HG03571 (cell line): ENCODE data around the gene PPP1R3E.
A peak's percentile ranks its signal among the peaks of the same experiment; 100 is the strongest.

Experiments
- ATAC-seq: cut with Tn5 transposase; IDR thresholded peaks from one replicate; pipeline ENCODE4 v1.9.1; 2021; ENCODE audit not compliant: unreplicated experiment

Gene PPP1R3E

DNA sequence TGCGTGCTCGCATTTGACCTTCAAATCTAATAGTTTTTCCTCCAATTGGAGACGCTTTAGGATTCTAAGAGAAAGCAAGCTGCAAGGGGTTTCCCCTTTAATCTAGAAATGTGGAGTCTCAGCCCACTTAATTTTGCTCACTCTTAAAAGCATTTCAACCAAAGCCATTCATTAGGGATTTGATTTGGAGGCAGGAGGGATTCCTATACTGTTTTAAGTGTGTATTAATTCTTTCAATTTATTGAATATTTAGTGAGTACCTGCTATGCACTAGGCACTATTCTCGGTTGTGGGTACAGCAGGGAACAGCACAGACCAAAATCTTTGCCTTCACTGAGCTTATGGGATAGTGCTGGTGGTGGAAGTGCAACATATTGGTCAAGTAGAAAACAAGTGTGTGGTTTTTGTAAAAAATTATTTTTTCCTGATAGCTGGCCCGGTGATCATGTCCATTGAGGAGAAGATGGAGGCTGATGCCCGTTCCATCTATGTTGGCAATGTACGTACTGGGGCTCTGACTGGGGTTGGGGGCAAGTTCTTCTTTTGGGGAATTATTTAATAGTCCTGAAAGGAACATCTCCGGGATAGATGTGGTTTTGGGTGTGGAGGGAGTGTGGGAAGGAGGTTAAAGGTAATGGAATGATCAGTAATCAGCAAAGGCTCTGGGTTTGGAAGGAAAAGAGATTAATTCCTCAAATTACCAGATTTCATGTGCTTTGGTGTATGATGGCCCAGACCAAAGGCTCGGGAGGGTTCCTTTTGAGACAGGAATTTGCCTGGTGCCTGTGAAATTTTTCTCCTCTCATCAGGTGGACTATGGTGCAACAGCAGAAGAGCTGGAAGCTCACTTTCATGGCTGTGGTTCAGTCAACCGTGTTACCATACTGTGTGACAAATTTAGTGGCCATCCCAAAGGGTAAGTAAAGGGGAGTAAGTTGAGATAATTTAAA is 20.2 kb upstream of the PPP1R3E start:
- no peak for ATAC-seq

DNA sequence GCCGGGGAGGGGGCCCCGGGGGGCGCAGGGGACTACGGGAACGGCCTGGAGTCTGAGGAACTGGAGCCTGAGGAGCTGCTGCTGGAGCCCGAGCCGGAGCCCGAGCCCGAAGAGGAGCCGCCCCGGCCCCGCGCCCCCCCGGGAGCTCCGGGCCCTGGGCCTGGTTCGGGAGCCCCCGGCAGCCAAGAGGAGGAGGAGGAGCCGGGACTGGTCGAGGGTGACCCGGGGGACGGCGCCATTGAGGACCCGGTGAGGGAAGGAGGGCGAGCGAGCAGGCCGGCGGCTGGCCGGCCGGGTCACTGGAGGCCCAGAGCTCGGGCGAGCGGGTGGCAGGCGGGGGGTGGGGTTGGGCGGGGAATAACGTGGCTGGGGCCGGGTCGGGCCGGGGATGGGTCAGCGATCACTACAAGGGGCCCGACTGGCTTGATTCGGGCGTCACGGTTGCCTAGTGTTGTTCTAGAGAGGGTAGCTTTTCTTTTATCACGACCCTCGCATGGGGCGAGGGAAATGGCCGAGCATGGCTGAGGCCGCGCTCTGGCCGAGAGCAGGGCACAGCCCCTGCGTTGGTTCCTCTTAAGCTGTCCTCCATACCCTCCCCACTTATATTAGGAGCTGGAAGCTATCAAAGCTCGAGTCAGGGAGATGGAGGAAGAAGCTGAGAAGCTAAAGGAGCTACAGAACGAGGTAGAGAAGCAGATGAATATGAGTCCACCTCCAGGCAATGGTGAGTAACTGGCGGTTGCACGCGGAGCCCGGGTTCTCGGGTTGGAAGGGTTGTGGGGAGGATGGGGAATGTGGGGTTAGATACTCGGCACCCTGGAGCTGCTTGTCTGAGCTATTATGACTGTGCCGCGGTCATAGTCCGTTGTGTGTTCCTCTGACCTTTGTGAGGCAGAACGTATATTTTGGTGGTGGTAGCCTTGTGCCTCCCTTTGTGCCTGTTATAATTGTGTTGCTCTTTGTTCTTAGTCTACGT is 19.2 kb upstream of the PPP1R3E start:
- peak; percentile 12 for ATAC-seq

DNA sequence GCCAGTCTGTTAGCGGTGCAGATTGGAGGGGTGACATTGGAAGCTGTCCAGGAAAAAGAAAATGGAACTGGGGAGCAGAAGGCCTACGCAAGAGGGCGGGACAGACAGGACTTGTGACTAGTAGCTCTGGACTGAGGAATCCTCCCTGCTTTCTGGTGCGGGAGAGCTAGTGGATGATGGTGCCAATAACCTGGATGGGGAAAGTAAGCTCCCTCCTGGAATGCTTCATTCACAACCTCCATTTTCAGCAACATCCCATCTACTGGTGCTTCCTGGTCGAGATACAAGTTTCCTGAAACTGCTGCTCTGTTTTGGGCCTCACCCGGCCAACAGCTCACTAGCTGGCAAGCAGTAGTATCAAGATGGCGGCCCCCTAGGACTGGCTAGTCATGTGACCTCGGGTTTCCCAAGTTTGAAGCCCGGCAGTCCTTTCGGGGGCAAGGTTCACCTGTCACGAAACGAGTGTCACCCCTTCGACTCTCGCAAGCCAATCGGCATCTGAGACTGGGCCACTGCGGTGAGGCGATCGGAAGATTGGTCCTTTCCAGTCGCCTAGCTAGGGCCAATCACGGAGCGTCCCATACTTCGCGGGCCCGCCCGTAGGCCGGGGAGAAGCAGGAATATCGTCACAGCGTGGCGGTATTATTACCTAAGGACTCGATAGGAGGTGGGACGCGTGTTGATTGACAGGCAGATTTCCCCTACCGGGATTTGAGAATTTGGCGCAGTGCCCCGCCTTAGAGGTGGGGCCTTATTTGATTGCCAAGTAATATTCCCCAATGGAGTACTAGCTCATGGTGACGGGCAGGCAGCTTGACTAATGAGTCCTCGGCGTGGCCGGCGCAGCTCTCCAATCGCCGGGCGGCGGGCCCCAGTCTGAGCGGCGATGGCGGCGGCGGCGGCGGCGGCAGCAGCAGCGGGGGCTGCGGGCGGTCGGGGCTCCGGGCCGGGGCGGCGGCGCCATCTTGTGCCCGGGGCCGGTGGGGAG is 18.2 kb upstream of the PPP1R3E start, which contains the start of gene PABPN1:
Gene PABPN1, plus strand, starts transcription at position 874 of the 988 bp plus-strand sequence. Its CDS starts 13 bp downstream, at position 887.
- peak; percentile 90 for ATAC-seq

DNA sequence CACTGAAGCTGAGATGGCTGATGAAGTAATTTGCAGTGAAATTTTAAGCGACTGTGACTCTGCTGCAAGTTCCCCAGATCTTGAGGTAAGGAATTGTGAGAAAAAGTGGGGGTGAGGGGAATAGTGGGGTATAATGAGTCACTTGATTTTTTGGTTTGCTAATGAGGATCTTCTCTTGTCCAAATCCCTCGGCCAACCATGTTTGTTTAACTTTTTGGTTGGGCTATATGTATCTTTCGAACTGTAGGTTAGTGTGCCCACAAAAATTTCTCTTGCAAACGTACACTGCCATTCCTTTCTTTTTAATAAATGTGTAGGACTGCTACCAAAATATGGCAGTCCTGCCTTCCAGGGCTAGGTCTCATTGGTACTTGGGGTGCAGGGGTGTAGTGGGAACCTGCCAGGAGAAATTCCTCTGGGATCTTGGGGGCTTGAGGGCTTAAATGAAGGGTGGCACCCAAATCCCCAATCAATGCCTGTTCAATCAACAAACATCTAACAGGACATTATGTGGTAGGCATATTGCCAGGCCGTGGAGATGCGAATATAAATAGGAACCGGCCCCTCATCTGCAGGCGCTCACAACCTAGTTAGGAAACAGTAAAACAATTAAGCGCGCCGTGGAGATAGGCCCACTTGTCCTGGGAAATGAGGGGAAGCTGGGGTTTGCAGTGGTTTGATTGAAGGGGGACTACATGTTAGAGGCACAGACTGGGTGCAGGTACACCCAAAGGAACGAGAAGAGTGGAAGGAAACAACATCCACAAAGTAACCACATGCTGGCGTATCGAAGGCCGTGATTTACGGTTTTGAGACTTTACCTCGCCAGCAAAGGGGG is 17.3 kb upstream of the PPP1R3E start:
- no peak for ATAC-seq

DNA sequence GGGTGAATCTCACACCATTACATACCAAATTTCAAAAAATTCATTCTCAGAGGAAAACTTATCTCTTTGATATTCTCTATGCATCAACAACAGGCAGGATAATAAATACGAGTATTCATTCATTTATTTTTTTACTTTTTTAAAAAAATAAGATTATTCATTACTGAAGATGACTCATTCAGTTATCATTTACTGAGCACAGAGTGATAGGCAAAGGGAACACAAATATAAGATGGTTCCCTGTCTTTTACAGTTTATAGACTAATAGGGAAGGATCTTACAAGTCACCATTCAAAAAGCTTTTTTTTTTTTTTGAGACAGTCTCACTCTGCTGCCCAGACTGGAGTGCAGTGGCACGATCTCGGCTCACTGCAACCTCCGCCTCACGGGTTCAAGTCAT is 13.6 kb upstream of the PPP1R3E start:
- ATAC-seq = no peak

DNA sequence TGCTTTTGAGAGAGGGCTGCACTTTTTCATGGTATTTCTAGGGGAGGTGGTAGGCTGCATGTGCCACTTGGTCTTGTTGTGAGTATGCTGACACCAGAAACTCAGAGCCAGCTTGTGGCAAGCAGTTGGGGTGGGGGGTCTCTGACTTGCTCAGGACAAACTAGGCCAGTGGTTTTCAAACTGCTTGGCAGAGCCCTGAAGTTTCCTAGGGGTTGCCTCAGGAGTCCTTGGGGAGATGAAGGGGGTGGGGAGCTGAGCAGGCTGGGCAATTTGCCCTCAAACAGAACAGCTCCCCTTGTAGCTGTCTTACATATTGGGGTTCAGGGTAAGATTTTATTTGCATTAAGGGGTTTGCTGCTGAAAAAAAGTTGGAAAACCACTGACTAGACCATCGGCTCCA is 7.9 kb upstream of the PPP1R3E start:
- ATAC-seq = no peak

DNA sequence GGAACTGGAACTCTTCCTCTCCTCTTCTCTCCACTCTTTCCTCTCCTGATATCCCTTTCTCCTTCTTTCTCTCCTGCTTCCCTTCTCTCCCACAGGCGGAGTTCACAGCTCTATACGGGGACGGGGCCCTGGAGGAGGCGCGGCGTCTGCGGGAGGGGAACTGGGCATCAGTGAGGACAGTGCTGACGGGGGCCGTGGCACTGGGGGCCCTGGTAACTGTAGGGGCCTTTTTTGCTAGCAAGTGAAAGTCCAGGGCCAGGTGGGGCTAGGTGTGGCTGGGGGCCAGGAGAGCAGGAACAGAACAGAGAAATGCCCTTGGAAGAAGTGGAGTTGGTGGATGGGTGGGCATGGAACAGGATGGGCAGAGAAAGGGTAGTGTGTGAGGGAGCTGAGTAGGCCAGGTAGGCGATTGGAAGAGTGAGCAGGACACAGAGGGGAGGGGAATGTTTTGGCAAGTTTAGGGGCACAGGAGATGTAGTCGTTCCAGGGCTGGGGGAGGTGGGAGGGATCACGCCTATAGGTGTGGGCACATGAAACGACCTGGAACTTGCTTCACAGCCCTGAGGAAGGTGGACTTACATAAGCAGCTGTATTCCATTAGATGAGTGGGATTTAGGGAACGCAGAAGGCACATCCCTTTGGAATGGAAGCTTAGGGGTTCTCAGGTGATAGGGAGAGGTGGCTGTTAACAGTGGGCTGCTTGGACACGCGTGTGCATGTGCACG is 6.2 kb upstream of the PPP1R3E start:
- no peak for ATAC-seq

DNA sequence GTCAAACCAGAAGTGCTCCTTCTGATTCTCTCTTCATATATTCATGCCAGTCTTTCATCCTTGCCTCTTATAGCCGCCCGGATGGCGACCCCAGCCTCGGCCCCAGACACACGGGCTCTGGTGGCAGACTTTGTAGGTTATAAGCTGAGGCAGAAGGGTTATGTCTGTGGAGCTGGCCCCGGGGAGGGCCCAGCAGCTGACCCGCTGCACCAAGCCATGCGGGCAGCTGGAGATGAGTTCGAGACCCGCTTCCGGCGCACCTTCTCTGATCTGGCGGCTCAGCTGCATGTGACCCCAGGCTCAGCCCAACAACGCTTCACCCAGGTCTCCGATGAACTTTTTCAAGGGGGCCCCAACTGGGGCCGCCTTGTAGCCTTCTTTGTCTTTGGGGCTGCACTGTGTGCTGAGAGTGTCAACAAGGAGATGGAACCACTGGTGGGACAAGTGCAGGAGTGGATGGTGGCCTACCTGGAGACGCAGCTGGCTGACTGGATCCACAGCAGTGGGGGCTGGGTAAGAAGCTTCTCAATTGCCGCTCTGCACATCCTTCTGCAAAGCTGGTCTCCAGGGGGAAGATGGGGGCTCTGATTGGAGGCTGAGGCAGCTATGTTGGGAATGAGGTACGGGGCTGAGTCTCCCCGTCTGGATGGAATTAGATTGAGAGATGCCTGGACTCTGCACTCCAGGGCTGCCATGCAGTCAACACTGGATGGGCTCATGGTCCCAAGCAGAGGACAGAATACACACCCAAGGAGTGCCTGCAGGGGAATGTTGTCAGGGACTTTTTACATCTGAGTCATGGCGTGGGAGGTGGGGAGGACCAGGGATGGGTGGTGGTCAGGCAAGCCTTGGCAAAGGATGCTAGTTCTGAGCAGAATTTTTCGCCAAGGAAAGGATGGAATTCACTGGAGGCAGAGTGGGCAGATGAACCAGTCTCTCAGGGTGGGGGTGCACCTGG is 5.3 kb upstream of the PPP1R3E start:
- ATAC-seq = no peak

DNA sequence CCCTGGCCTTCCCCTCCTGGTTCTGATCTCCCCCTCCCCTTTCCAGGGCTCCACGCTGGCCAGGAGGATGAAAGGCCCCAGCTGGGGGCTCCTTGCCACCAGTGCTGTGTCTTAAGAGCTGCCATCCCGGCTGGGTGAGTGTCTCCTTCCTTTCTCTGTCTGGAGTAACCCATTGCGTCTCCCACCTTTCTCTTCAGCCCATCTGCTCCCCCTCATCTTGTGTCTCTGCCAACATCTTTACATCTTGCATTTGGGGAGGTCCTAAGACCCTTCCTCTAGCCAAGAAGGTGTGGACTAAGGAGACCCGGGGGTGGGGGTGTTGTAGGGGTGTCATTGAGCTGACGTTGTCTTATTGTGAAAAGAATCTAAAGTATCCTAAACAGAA is 4.5 kb upstream of the PPP1R3E start:
- ATAC-seq = no peak

DNA sequence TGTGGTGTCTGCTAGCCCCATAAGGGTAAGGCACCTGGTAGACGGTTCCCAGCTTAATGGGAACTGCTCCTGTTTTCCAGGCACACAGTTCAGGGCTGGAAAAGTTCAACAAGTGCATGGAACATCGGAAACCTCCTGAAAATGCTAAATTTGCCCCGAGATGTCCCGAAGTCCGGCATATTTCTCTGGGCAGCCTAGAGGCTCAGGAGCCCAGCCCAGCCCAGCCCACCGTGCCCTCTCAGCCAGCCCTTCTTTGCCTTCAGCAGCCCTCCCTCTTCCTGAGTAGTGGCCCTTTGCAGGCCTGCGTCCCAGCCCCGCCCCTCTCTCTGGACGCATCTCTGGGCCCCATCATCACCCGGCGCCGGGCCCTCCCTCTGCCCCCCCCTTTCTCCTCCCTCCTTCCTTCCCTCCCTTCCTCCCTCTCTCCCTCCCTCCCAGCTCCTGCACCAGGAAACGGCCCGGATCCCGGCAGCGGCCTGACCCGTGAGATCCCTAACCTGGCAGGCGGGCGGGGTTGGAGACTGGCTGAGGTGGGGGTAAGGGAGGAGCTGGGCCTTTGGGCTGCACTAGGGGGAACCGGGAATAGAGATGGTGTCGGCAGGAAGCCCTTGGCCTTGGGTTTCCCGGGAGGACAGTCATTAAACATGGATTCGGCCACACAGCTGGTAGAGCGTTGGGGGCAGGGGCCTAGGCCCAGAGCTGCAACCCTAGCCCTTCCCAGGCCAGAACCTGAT is 3.9 kb upstream of the PPP1R3E start, which contains the start of gene BCL2L2:
Gene BCL2L2, plus strand, starts transcription at position 422 of the 734 bp plus-strand sequence. CDS start 935 bp downstream, outside the sequence.
- ATAC-seq = no peak

DNA sequence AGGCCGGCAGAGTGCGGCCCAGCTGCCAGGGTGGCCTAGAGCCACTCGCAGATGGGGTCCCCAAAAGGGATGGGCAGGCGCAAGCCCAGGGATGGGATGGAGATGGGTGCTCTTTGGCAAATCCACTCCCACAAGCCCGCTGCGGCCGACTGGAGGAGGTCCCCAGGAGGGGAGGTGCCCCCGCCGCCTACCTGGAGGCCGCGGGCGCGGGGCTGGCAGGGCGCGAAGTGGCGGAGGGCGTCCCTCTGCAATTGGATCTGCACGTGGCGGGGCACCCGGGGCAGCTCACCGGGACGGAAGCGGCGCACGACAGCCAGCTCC is 730 bp downstream of the PPP1R3E start:
- peak; percentile 12 for ATAC-seq

DNA sequence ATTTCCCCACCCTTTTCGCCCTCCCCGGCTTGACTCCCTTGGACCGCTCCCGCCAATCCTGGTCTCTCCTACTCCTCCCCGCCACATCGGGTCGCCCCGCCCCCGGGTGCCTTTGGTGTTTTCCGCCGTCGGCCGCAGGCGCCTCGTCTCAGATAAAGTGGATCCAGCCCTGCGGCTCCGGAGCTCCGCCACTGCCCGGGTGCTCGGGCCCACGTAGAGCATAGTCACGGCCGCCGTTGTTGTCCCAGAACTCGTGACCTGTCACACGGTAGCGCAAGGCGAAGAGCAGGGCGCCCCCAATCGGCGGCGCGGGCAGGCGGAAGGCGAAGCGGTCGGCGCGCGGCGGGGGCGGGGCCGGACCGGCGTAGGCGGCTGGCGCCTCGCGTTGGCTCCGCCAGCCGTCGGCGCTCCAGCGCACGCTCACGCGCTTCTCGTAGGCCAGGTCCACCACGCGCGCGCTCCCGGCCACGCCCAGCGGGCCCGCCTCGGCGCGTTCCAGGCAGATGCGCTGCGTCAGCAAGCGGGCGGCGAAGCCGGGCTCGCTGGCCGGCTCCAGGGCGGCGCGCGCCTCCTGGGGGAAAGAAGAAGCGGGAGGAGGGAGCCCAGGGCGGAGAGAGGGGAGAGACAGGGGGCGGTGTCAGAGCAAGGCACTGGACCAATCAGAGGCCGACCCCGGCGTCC is 1.2 kb downstream of the PPP1R3E start:
- ATAC-seq = peak; percentile 68

DNA sequence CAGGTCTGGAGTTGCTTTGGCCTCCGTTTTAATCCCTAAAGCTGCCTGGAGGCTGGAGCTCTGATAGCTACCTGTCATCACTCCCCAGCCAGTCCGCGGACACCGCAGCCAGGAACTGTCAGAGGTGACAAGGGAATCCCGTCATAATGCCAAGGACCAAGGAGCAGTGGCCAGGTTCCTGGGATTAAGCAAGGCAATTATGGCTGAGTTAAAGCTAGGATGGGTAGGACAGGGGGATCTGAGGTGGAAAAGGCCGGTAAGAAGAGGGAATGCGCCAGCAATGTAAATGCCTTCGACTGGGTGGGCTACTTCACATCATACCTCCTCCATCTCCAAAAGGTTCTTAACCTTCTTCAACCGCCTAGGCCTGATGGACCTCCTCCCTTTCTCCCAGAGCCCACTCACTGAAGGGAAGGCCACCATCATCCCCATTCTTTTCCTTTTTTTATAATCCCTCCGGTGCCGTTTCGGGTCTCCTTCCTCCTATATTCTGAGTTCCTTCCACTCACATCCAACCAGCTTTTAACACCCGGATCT is 1.9 kb downstream of the PPP1R3E start:
- no peak for ATAC-seq

DNA sequence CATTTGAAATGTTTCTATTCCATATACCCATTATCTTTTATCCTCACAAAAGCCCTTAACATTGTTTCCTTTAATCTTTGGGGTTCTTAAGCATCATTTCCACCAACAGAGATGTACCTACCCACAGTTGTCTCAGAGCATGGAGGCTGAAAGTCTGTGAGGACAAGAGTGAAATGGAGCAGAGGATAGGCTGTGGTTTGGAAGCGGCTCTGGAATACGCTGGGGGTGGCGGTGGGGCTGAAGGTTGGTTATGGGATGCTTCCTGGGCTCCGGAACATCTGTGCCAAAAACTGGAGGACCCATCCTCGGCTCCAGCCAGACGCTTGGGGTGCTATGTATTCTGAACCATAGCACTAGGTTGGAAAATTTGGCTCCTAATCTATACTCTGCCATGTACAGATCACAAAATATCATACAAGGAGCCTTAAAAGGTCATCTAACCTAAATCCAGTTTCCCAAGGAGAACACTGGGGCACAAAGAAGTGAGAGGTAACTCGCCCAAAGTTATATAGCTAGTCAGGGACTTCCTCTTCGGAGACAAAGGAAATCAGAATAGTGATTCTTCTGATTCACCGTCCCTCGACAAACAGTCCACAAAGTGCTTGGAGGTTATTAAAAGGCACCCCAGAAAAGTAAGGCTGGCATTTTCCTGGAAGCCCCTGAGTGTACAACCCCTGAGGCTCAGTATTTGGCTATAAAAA is 2.5 kb downstream of the PPP1R3E start:
- ATAC-seq = no peak

DNA sequence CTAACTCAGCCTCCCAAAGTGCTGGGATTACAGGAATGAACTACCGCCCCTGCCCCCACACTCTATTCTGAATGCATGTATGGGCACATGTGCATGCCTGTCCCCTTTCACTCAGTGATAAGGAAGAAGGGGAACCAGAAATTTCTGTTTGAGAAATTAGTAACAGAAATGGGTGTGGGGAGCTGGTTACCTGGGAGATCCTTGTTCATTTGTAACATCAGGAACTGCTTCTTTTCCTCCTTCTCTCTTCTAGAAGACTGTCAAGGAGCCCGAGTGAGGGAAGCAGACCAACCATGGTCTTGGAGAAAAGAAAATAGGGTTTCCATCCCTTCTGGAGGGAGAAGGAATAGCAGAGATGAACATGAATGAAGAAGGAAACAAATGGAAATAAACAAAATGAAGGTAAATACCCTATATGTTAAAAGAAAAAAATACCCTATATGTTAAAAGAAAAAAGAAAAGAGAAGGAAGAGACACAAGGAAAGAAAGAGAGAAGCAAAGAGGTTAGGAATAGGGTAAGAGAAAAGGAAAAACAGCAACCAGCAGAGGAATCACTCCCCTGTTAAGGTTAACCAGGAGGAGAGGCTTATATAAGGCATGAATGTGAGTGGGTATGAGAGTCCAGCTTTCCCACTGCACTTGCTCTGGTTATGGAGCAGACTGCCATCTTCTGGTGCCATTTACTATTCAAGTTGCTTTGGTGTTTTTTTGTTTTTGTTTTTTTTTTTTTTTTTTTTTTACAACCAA is 3.3 kb downstream of the PPP1R3E start:
- ATAC-seq = no peak
